Upper lobe of left lung (tissue), 4 donors: ENCODE data around the gene SCLY.

Source experiments
- EP300 ChIP-seq, 4 donors: sonication (generic); formaldehyde crosslinking; IDR thresholded peaks; one replicate each; pipeline ENCODE4 v1.5.1; 2017; ENCODE audit warnings: antibody characterized with exemption in 4 of 4, control low read depth in 2 of 4
- POLR2A ChIP-seq, 4 donors: fragments of 450-650 bp; IDR thresholded peaks; one replicate each; pipeline ENCODE4 v1.5.1; 2016 to 2017; ENCODE audit warnings: antibody characterized with exemption in 4 of 4, mild to moderate bottlenecking in 2 of 4

- TF ChIP-seq POLR2A (IDR thresholded peaks at IDR 0.05): no peak
- no peak for TF ChIP-seq EP300 (IDR thresholded peaks at IDR 0.05)
These were observed 682 bp upstream of the SCLY start for GRCh38 chr2:238060096-238060541.
